ENCODE measurements around the gene STK38L.

- TF ChIP-seq CTCF (IDR thresholded peaks at IDR 0.05; ENCODE audit: control extremely low read depth in 1 of 3, insufficient read depth in 1 of 3, low read depth in 1 of 3, low read length in 3 of 3) (no peak), SIN3A (conservative IDR thresholded peaks at IDR 0.05 in 1 of 2, IDR thresholded peaks at IDR 0.05 in 1 of 2; ENCODE audit: low read depth in 1 of 2, low read length in 2 of 2) (no peak)
Measured at GRCh38 chr12:27206801-27207502, 37.1 kb upstream of the STK38L start.

All from H1 (cell line).